BJ (cell line): Measurements from ENCODE around the gene SMYD3. TPM values are rescaled to one million over a fixed set of nuclear protein-coding genes. Genes with fewer than 3 reads are reported as not detected.

Experiments
- CTCF ChIA-PET: fragments of 350-600 bp; formaldehyde crosslinking; extraction: SDS; loops from one replicate; lab custom pipeline; 2021; ENCODE audit warnings: antibody characterized with exemption, inconsistent platforms; lab: Yijun Ruan, JAX
- POLR2A ChIA-PET: fragments of 300-600 bp; sonication (Branson Sonifier 250); formaldehyde crosslinking; extraction: SDS; loops from one replicate; lab custom pipeline; 2021; ENCODE audit warnings: antibody characterized with exemption; lab: Charles Lee
- DNase-seq: peaks from one replicate; pipeline ENCODE4 v3.0.0-alpha.2; 2011; ENCODE audit warnings: low read depth
- H3K27me3 ChIP-seq: 2 replicates; pipeline ENCODE4 v1.6.0; 2011; ENCODE audit warnings: low read length; ENCODE audit not compliant: control insufficient read depth, insufficient read depth
- H3K36me3 ChIP-seq: 2 replicates; pipeline ENCODE4 v1.5.1; 2011; ENCODE audit warnings: low read length; ENCODE audit not compliant: control insufficient read depth, insufficient read depth
- H3K4me3 ChIP-seq: 2 replicates; pipeline ENCODE4 v1.5.1; 2011; ENCODE audit warnings: low read depth, mild to moderate bottlenecking, control low read depth, low read length
- polyA plus RNA-seq: library from polyadenylated mRNA; depleted of rRNA; stranded (reverse); fragments of >200 nt; gene quantifications from 2 replicates; pipeline ENCODE4 v1.2.3, GENCODE V29; 2011
- TF ChIP-seq, protein P1 (sequence below): IDR thresholded peaks from 2 replicates; pipeline ENCODE4 v1.5.1; 2011; ENCODE audit warnings: low read depth, mild to moderate bottlenecking, control low read depth, inconsistent platforms, low read length, moderate library complexity; ENCODE audit not compliant: insufficient read depth

Gene SMYD3
- polyA plus RNA-seq, 1 experiment, result 26.1 TPM

DNA sequence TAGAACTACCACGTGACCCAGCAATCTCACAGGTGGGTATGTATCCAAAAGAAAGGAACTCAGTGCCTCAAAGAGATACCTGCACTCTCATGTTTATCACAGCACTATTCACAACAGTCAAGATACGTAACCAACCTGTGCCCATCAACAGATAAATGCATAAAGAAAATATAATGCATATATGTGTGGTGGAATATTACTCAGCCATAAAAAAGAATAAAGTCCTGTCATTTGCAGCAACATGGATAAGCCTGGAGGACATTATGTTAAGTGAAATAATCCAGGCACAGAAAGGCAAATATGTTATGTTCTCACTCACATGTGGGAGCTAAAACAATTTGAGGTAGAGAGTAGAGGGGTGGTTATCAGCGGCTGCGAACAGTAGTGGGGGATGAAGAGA lies 413.8 kb downstream of the SMYD3 start:
- no peak for DNase-seq
- TF ChIP-seq, protein P1, sequence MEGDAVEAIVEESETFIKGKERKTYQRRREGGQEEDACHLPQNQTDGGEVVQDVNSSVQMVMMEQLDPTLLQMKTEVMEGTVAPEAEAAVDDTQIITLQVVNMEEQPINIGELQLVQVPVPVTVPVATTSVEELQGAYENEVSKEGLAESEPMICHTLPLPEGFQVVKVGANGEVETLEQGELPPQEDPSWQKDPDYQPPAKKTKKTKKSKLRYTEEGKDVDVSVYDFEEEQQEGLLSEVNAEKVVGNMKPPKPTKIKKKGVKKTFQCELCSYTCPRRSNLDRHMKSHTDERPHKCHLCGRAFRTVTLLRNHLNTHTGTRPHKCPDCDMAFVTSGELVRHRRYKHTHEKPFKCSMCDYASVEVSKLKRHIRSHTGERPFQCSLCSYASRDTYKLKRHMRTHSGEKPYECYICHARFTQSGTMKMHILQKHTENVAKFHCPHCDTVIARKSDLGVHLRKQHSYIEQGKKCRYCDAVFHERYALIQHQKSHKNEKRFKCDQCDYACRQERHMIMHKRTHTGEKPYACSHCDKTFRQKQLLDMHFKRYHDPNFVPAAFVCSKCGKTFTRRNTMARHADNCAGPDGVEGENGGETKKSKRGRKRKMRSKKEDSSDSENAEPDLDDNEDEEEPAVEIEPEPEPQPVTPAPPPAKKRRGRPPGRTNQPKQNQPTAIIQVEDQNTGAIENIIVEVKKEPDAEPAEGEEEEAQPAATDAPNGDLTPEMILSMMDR, result no peak
- no peak overlapping the region for H3K4me3 ChIP-seq
- CTCF ChIA-PET, result no interaction called here
- 0 out of 2 replicates have a peak, but pooled peaks cover 1% of the 10 kb centered on the region for H3K36me3 ChIP-seq
- H3K27me3 ChIP-seq, result no peaks in the 10 kb centered on the region
- POLR2A ChIA-PET, result no interaction called here

DNA sequence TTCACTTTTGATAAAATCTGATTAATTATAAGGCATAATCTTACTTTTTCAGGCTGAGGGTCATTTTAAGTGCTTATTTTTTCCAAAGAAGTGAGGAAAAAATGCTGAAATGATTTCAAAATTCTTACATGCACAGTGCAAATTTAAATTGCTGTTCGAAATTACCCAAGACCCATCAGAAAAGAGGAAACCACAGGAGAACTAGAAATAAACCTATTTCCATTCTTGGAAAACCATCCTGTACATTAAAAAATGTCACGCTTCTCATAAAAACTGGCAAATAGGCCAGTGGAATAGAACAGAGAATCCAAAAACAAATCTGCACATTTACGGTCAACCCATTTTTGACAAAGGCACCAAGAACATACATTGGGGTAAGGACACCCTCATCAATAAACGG lies 414.9 kb downstream of the SMYD3 start:
- CTCF ChIA-PET, result interaction anchor here (0.6 kb wide), 1 partner anchor 11 kb away, joined by 3 read pairs; no protein-coding TSS in a partner anchor
- H3K27me3 ChIP-seq, result no peaks in the 10 kb centered on the region
- no peak overlapping the region for H3K4me3 ChIP-seq
- no peak for DNase-seq
- POLR2A ChIA-PET, result no interaction called here
- TF ChIP-seq, protein P1, result no peak
- H3K36me3 ChIP-seq, result 0 out of 2 replicates have a peak, but pooled peaks cover 1% of the 10 kb centered on the region

DNA sequence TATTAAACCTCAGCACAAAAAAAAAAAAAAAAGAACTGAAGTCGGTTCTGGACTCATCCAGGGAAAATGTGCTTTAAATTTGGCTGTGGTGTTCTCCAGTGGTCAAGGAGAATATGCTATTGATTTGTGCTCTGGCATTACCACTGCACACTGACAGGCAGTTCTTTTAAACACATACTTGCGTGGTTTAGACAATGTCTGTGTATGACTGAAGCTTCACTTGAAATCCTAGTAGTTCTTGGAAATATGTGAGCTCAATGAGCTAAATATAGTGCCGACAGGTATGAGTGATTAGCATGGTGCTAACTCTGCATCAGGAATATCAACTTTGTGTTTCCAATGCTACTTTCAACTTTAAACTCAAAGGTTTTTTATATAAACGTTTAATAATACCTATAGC lies 415.6 kb downstream of the SMYD3 start:
- ChIA-PET CTCF (interaction anchor here (0.6 kb wide), 1 partner anchor 11 kb away, joined by 3 read pairs; no protein-coding TSS in a partner anchor), POLR2A (no interaction called here)
- Histone ChIP-seq H3K27me3 (no peaks in the 10 kb centered on the region), H3K4me3 (no peak overlapping the region), H3K36me3 (0 out of 2 replicates have a peak, but pooled peaks cover 1% of the 10 kb centered on the region)
- no peak for DNase-seq
- TF ChIP-seq, protein P1, result no peak

DNA sequence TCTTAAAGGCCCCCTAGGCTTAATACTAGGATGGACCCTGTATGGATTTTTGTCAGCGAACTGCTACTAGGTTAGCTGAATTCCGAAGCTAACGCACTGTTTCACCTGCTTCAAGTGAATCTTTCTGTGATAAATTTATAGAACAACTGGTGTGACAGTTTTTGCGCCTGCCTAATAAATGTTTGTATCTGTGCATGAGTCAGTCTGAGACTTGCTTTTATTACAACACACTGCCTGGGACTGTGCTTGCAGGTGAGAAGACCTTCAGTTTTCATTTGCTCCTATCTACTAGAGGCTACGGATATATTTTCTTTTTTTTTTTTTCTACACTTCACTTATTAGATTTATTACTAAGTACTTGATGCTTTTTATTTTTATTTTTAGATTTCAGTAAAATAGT lies 420.9 kb downstream of the SMYD3 start:
- Histone ChIP-seq H3K4me3 (no peak overlapping the region), H3K36me3 (no peaks in the 10 kb centered on the region), H3K27me3 (no peaks in the 10 kb centered on the region)
- ChIA-PET CTCF (no interaction called here), POLR2A (no interaction called here)
- TF ChIP-seq, protein P1, result no peak
- no peak for DNase-seq

DNA sequence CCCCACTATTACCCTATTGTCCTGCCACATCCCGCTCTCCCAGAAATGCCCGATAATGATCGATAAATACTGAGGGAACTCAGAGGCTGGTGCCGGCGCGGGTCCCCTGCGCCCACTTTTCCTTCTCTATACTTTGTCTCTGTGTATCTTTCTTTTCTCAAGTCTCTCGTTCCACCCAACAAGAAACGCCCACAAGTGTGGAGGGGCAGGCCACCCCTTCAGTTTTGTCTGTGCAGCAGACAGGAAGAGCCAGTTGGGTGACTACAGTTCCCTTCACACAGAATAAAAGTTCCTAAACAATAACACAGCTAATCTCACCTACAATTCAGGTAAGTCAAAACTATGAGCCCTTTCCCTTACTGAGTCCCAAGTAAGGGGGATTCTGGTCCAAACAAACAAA lies 423.7 kb downstream of the SMYD3 start:
- H3K27me3 ChIP-seq, result no peaks in the 10 kb centered on the region
- DNase-seq, result no peak
- TF ChIP-seq, protein P1, result no peak
- ChIA-PET CTCF (no interaction called here), POLR2A (no interaction called here)
- no peaks in the 10 kb centered on the region for H3K36me3 ChIP-seq
- H3K4me3 ChIP-seq, result no peak overlapping the region
